Mesodermal cell (in vitro differentiated cells): ENCODE results near the gene MATCAP1.

Experiments used
- H3K27ac ChIP-seq: 2 replicates; pipeline ENCODE4 v1.7.0; 2013; ENCODE audit warnings: mild to moderate bottlenecking, low read depth, low read length, moderate library complexity; ENCODE audit not compliant: severe bottlenecking
- H3K36me3 ChIP-seq: 2 replicates; pipeline ENCODE4 v1.7.1; 2013; ENCODE audit warnings: mild to moderate bottlenecking, low read length, moderate library complexity; ENCODE audit not compliant: control insufficient read depth, insufficient read depth
- H3K4me1 ChIP-seq: one replicate; pipeline ENCODE4 v1.7.1; 2013; ENCODE audit warnings: mild to moderate bottlenecking, low read length; ENCODE audit not compliant: insufficient read depth, control insufficient read depth, poor library complexity, severe bottlenecking
- H3K4me3 ChIP-seq: 2 replicates; pipeline ENCODE4 v1.7.0; 2013; ENCODE audit warnings: low read length, control low read depth, mild to moderate bottlenecking; ENCODE audit not compliant: insufficient read depth, poor library complexity, severe bottlenecking; ENCODE audit errors: extremely low read depth
- H3K9me3 ChIP-seq: 2 replicates; pipeline ENCODE4 v1.7.1; 2013; ENCODE audit warnings: mild to moderate bottlenecking, low read length, moderate library complexity; ENCODE audit not compliant: control insufficient read depth
- WGBS, 2 experiments: methylation state at CpG; one replicate each; pipeline ENCODE4 v1.1.5; 2013; ENCODE audit warnings: missing lambda C conversion rate in 2 of 2; ENCODE audit not compliant: insufficient coverage in 2 of 2; 5-methylcytosine and 5-hydroxymethylcytosine counted together

Gene MATCAP1

DNA sequence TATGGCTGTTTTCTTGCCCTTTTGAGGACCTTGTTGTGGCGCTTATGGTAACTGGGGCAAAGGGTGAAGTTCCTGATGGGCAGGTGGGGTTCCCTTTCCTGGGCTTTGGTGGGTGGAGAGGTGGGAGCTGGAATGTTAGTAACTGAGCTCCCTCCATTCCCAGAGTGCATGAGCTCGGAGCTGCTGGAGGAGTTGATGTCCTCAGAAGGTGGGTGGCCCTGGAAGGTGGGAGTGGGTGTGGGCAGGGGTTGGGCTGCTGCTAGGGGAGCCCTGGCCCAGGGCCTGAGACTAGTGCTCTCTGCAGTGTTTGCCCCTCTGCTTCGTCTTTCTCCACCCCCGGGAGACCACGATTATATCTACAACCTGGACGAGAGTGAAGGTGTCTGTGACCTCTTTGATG is 13.9 kb upstream of the MATCAP1 start:
- no peak overlapping the region for H3K4me3 ChIP-seq
- no peak overlapping the region for H3K27ac ChIP-seq
- WGBS, 2 experiments = 90 to 97% methylated on average over 5 to 6 of the region's 6 CpGs
- peaks cover 86% of the 10 kb centered on the region for H3K36me3 ChIP-seq
- H3K9me3 ChIP-seq = no peaks in the 10 kb centered on the region
- H3K4me1 ChIP-seq = peaks cover 7% of the 10 kb centered on the region

DNA sequence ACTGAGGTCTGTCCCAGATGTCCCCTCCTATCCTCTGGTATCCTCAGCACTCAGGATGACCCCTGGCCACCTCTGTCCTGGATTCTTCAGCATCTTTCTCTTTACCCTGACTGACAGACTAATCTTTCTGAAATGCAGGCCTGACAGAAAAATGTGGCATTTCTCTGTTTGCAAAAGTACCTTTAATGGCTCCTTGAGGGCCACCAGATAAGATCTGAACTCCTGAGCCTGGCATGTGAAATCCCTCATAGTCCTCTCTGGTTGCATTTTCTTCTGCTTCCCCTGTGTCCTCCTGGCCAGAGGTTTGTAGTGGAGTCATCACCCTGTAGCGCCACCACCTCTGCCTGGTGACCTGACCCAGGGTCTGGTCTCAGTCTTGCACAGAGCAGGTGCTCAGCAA is 13.1 kb upstream of the MATCAP1 start:
- no peak overlapping the region for H3K27ac ChIP-seq
- H3K4me1 ChIP-seq = peaks cover 7% of the 10 kb centered on the region
- no peak overlapping the region for H3K4me3 ChIP-seq
- H3K9me3 ChIP-seq = no peaks in the 10 kb centered on the region
- peaks cover 78% of the 10 kb centered on the region for H3K36me3 ChIP-seq
- 100% methylated on average over 1 of the region's 1 CpG for WGBS, 2 experiments

DNA sequence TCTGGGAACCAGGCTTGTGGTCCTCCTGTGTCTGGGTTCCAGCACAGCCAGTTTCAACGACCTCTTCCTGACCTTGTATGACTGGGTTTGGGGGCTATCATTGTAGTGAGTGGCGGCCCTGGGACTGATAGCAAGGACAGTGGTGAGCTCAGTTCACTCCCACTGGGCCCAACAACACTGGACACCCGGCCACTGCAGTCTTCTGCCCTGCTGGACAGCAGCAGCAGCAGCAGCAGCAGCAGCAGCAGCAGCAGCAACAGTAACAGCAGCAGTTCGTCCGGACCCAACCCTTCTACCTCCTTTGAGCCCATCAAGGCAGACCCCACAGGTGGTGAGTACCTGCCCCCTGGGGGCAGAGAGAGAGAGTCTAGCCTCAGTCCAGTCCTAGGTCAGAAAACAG is 11.9 kb upstream of the MATCAP1 start:
- H3K9me3 ChIP-seq = no peaks in the 10 kb centered on the region
- WGBS, 2 experiments = 87 to 92% methylated on average over 4 to 5 of the region's 5 CpGs
- peaks cover 70% of the 10 kb centered on the region for H3K36me3 ChIP-seq
- peaks cover 14% of the 10 kb centered on the region for H3K4me1 ChIP-seq
- H3K27ac ChIP-seq = no peak overlapping the region
- no peak overlapping the region for H3K4me3 ChIP-seq

DNA sequence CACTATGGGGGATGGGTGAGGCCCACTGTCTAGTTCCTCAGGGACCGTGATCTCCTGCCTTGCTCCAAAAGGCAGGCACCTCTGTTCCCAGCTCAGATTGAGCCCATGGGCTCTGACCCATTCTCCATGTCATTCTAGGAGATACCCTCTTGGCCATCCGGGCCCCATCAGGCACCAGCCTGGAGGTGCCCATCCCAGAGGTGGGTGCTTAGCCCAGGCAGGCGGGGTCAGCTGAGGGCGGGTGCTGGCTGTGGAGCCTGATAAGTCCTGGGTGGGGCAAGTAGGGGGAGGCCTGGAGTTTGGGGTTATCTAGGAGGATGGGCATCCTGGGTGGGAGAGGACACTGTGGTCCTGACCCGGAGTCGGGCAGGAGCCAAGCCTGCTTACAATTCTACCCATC is 10.5 kb upstream of the MATCAP1 start:
- Histone ChIP-seq H3K36me3 (peaks cover 62% of the 10 kb centered on the region), H3K4me1 (peaks cover 19% of the 10 kb centered on the region), H3K4me3 (no peak overlapping the region), H3K27ac (no peak overlapping the region), H3K9me3 (no peaks in the 10 kb centered on the region)
- 100% methylated on average over 1 of the region's 6 CpGs for WGBS, 2 experiments

DNA sequence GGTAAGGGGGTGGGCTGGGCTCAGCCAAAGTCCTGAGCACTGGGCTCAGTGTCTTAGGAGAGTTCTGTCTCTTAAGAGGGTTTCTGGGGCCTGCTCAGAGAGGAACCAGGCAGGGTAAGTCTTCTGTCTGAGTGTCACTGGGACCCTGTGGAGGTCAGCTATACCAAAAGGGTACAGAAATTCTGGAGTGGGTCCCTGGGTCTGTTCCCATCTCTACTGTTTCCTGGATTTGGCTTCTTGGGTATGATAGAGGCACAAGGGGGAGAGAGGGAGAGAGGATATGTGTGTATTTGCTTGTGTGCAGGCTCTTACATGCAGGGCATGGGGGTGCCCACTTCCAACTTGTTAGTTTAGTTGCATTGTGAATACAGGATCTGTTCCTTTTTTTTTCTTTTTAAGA is 9.8 kb upstream of the MATCAP1 start:
- Histone ChIP-seq H3K36me3 (peaks cover 56% of the 10 kb centered on the region), H3K4me3 (peak overlapping the region; percentile 100), H3K9me3 (no peaks in the 10 kb centered on the region), H3K4me1 (peaks cover 19% of the 10 kb centered on the region), H3K27ac (no peak overlapping the region)

DNA sequence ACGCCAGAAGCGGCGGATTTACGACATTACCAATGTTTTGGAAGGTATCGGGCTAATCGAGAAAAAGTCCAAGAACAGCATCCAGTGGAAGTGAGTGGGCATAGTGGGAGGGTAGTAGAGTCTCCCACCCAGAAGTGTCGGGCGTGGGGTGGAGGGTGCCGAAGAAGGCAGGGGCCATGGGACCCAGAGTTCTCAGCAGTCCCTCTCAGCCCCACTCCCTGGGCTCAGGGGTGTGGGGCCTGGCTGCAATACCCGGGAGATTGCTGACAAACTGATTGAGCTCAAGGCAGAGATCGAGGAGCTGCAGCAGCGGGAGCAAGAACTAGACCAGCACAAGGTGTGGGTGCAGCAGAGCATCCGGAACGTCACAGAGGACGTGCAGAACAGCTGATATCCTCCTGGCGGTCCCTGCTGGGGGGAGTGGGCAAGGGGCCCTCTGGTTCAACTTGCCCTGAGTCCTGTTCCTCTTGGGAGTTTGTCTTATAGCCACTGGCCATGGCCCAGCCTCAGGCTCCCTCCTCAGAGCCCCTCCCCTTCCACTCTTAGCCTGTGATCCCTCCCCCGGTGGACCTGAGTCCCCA is 9.1 kb upstream of the MATCAP1 start:
- H3K4me3 ChIP-seq = peak overlapping the region; percentile 100
- H3K27ac ChIP-seq = peak overlapping the region; percentile 23
- no peaks in the 10 kb centered on the region for H3K9me3 ChIP-seq
- peaks cover 19% of the 10 kb centered on the region for H3K4me1 ChIP-seq
- H3K36me3 ChIP-seq = peaks cover 50% of the 10 kb centered on the region
- 43 to 47% methylated on average over 16 to 17 of the region's 17 CpGs for WGBS, 2 experiments

DNA sequence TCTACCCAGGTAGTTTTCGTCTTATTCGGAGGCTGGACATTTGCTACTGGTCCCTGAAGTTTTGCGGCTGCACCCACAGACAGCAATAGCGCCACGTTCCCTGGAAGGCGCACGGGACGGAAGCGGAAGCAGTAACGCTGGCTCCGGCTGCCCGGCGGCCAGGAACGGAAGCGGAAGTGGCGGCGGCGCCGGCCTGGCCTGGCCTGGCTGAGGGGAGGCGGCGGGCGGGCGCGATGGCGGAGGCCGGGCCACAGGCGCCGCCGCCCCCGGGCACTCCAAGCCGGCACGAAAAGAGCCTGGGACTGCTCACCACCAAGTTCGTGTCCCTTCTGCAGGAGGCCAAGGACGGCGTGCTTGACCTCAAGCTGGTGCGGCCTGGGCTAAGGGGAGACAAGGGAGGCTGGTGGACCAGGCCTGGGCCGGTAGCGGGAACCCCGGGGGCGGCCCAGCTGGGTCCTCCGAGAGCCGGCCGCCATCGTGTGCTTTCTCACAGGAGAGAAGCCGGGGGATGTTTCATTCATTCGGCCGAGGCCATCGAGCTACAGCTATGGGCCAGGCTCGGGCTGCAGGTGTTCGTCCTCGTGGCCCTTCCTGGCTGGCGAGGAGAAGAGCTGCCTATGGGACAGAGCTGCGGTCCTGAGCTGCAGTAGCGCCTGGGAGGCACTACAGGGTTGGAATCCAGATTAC is 8.4 kb upstream of the MATCAP1 start, which contains the start of gene E2F4:
Gene E2F4 (plus strand): TSS at position 161 of the 687 bp plus-strand sequence. CDS start 73 bp downstream, at position 234.
- peak within 1 kb of the TSS; percentile 100 for H3K4me3 ChIP-seq
- H3K9me3 ChIP-seq = no peaks in the 10 kb centered on the region
- peaks cover 24% of the 10 kb centered on the region for H3K4me1 ChIP-seq
- peaks cover 42% of the 10 kb centered on the region for H3K36me3 ChIP-seq
- WGBS, 2 experiments = 0% methylated on average over 49 to 54 of the region's 54 CpGs
- H3K27ac ChIP-seq = peak within 1 kb of the TSS; percentile 23

DNA sequence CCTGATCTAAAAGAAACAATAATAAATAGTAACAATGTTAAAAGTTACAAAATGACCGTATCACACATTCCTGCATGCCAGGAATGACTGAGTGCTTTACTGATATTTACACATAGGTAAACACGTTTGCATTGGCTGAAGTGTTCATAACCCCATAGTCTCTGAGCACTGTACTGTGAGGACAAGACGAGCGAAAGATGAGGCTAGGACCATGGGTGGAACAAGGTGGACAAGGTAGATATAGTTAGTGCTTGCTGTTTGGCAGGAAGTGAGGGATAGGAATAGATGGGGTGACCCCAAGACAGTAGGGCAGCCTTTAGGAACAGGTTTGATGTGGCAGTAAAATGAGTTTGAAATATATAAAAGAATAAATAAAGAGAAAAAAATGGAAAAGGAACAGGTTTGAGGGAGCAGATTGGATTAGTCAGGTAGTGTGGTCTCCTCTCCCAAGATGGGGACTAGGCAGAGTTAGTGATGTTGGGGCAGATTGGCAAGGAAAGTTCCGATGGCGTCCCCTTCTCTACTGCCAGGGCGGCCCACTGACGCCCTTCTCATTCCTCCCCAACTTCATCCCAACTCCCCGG is 7.7 kb upstream of the MATCAP1 start:
- H3K36me3 ChIP-seq = peaks cover 36% of the 10 kb centered on the region
- H3K4me1 ChIP-seq = peaks cover 31% of the 10 kb centered on the region
- H3K9me3 ChIP-seq = no peaks in the 10 kb centered on the region
- H3K4me3 ChIP-seq = peak overlapping the region; percentile 100
- no peak overlapping the region for H3K27ac ChIP-seq
- WGBS, 2 experiments = 28 to 44% methylated on average over 6 to 7 of the region's 9 CpGs

DNA sequence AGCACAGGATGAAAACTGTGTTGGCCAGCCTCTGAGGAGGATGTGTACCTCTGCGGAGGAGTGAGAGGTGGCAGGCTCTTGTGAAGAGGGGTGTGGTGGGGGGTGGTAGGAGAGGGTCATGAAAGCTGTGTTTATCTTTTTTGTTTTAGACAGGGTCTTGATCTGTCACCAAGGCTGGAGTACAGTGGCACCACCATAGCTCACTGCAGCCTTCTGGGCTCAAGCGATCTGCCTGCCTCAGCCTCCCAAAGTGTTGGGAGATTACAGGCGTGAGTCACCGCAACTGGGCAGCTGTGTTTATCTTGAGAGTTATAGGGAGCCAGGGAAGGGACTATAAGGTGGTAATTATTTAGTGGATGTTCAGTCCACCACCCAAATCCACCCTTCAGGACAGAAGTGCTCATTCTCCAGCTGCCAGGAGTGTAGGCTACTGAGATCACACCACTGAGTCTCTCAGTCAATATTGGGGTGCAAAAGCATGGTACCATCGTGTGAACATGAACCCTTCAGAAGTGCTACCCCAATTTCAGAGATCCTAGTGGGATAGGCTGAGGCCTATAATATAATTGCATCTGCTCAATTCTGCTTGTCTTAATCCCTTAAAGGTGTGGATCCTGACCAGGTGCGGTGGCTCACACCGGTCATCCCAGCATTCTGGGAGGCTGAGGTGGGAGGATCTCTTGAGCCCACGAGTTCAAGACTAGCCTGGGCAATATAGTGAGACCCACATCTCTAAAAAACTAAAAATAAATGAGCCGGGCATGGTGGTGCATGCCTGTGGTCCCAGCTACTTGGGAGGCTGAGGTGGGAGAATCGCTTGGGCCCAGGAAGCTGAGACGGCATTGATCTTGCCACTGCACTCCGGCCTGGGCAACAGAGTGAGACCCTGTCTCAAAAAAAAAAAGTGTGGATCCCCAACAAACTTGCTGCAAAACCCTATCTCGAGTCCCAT is 7.0 kb upstream of the MATCAP1 start:
- Histone ChIP-seq H3K27ac (no peak overlapping the region), H3K36me3 (peaks cover 29% of the 10 kb centered on the region), H3K4me1 (peaks cover 39% of the 10 kb centered on the region), H3K9me3 (no peaks in the 10 kb centered on the region), H3K4me3 (no peak overlapping the region)
- WGBS, 2 experiments = 89 to 91% methylated on average over 5 to 6 of the region's 13 CpGs

DNA sequence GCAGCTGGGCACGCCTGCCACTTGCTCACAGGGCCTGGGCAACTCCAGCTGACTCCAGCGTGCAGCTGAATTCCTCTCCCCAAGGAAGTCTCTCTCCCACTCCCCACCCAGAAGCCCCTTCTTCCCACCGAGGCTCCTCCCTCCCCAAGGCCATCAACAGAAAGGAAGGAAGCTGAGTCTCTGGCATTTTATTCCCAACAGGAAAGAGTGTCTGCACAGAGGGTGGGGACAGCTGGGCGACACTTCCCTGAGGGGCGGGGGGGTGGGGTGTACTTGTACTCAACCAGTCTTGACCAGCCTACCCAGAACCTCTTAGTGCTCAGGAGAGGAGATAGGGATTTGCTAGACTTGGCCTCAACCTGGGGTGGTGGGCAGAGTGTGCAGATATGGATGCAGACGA is 6.3 kb upstream of the MATCAP1 start, which contains the start of gene EXOC3L1:
Gene EXOC3L1 (minus strand): TSS at position 96 of the 400 bp plus-strand sequence. CDS start 460 bp downstream, outside the sequence.
- Histone ChIP-seq H3K4me1 (peaks cover 42% of the 10 kb centered on the region), H3K36me3 (peaks cover 22% of the 10 kb centered on the region), H3K4me3 (peak within 1 kb of the TSS; percentile 22), H3K9me3 (no peaks in the 10 kb centered on the region), H3K27ac (no peak within 1 kb of the TSS)
- 39 to 79% methylated on average over 2 to 3 of the region's 6 CpGs for WGBS, 2 experiments
